Measurements from ENCODE around the gene FSIP1. TPM values are rescaled to one million over a fixed set of nuclear protein-coding genes. Genes with fewer than 3 reads are reported as not detected.
A peak's percentile ranks its signal among the peaks of the same experiment; 100 is the strongest.

Gene FSIP1
- total and polyA plus RNA-seq, 9 of the 15 experiments (the other 6 are each of a cell fraction or from before 2014, with no cell fraction given): 0.07 to 0.51 (median 0.29) TPM

GRCh38 chr15:39580117-39580484, 202.5 kb downstream of the FSIP1 start (continued):
- peak in 1 of 2 experiments; percentile 48 for TF ChIP-seq E2F6 (IDR thresholded peaks at IDR 0.05; ENCODE audit: borderline replicate concordance in 1 of 2, extremely low read depth in 1 of 2, insufficient read depth in 1 of 2, insufficient read length in 1 of 2, low read depth in 1 of 2, low read length in 1 of 2, poor library complexity in 1 of 2, severe bottlenecking in 1 of 2)
- TF ChIP-seq AFF1 (IDR thresholded peaks at IDR 0.05; ENCODE audit: low read depth in 1 of 2, partially characterized antibody in 2 of 2): no peak
- no peak for TF ChIP-seq ATF1 (CRISPR knock-in tag; IDR thresholded peaks at IDR 0.05)
- TF ChIP-seq ATF1 (tag; IDR thresholded peaks at IDR 0.05): no peak
- TF ChIP-seq MECOM (CRISPR knock-in tag; IDR thresholded peaks at IDR 0.05): no peak
- no peak for TF ChIP-seq ILK (tag; IDR thresholded peaks at IDR 0.05; ENCODE audit: borderline replicate concordance, low read depth)
- TF ChIP-seq KAT7 (CRISPR knock-in tag; IDR thresholded peaks at IDR 0.05; ENCODE audit: borderline replicate concordance): no peak
- peak; percentile 30 for TF ChIP-seq CCNT2 (IDR thresholded peaks at IDR 0.05; ENCODE audit: borderline replicate concordance, extremely low read depth, insufficient read length, low read depth, low read length)
- TF ChIP-seq MBD2 (IDR thresholded peaks at IDR 0.05; ENCODE audit: borderline replicate concordance, low read depth): no peak
- no peak for TF ChIP-seq ZNF146 (CRISPR knock-in tag; IDR thresholded peaks at IDR 0.05; ENCODE audit: unreplicated experiment)
- TF ChIP-seq E2F8 (IDR thresholded peaks at IDR 0.05; ENCODE audit: low read depth, partially characterized antibody): no peak
- peak; percentile 85 to 98 (median 95) for TF ChIP-seq CTCF (IDR thresholded peaks at IDR 0.05 in 2 of 3, conservative IDR thresholded peaks at IDR 0.05 in 1 of 3; ENCODE audit: insufficient read depth in 2 of 3, low read depth in 1 of 3, low read length in 3 of 3)
- no peak for TF ChIP-seq SAFB2 (IDR thresholded peaks at IDR 0.05; ENCODE audit: borderline replicate concordance, low read depth, low read length, severe bottlenecking)
- TF ChIP-seq ZSCAN29 (IDR thresholded peaks at IDR 0.05): no peak

Measured in K562 (cell line).